ENCODE data around the gene UBE4A.
A peak's percentile ranks its signal among the peaks of the same experiment; 100 is the strongest.

The UBE4A gene

GRCh38 chr11:118322721-118323120 is 36.7 kb upstream of the UBE4A start:
- H3K9me3 Mint-ChIP-seq, result no peaks in the 10 kb centered on the region
- peaks cover 44% of the 10 kb centered on the region for H3K4me1 Mint-ChIP-seq (ENCODE audit: low read depth)
- intact Hi-C loops (cut with micrococcal nuclease), result no loop called here

GRCh38 chr11:118325283-118325682 is 34.1 kb upstream of the UBE4A start:
- no peaks in the 10 kb centered on the region for H3K36me3 Mint-ChIP-seq (ENCODE audit: low read depth)
- H3K9me3 Mint-ChIP-seq, result no peaks in the 10 kb centered on the region
- intact Hi-C loops (cut with micrococcal nuclease), result no loop called here
- H3K27me3 Mint-ChIP-seq, result no peaks in the 10 kb centered on the region
- H3K4me1 Mint-ChIP-seq (ENCODE audit: low read depth), result peaks cover 25% of the 10 kb centered on the region
- H3K27ac Mint-ChIP-seq, result no peak overlapping the region
- no peak overlapping the region for H3K4me3 Mint-ChIP-seq

More at GRCh38 chr11:118322721-118323120, 36.7 kb upstream of the UBE4A start:
- Mint-ChIP-seq H3K27me3 (no peaks in the 10 kb centered on the region), H3K36me3 (ENCODE audit: low read depth) (no peaks in the 10 kb centered on the region), H3K4me3 (no peak overlapping the region), H3K27ac (no peak overlapping the region)

DNA sequence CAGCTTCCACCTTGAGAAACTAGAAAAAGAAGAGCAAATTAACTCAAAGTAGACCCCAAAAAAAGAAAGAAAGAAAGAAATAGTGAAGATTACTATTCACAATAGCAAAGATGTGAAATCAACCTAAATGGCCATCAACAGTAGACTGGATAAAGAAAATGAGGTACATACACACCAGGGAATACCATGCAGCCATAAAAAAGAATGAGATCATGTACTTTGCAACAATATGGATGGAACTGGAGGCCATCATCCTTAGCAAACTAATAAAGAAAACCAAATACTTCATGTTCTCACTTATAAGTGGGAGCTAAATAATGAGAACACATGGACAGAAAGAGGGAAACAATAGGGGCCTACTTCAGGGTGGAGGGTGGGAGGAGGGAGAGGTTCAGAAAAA is 30.7 kb upstream of the UBE4A start:
- H3K4me1 Mint-ChIP-seq (ENCODE audit: low read depth), result peaks cover 7% of the 10 kb centered on the region
- no peaks in the 10 kb centered on the region for H3K36me3 Mint-ChIP-seq (ENCODE audit: low read depth)
- intact Hi-C loops (cut with micrococcal nuclease), result no loop called here
- no peak overlapping the region for H3K27ac Mint-ChIP-seq
- H3K27me3 Mint-ChIP-seq, result peaks cover 2% of the 10 kb centered on the region
- H3K4me3 Mint-ChIP-seq, result no peak overlapping the region
- H3K9me3 Mint-ChIP-seq, result no peaks in the 10 kb centered on the region

DNA sequence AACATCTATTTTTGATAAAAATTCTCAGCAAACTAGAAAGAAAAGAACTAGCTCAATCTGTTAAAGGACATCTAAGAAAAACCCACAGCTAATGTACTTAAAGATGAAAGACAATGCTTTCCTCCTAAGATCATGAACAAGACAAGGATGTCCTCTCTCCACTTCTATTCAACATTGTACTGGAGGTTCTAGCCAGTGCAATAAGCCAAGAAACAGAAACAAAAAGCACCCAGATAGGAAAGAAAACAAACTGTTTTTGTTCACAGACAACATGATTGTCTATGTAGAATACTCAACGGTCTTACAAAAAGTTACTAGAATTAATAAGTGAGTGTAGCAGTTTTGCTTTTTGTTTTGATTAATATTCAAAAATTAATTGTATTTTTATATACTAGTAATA is 24.7 kb upstream of the UBE4A start:
- intact Hi-C loops (cut with micrococcal nuclease), result no loop called here
- Mint-ChIP-seq H3K4me3 (no peak overlapping the region), H3K27me3 (peaks cover 6% of the 10 kb centered on the region), H3K4me1 (ENCODE audit: low read depth) (peaks cover 6% of the 10 kb centered on the region), H3K27ac (no peak overlapping the region), H3K36me3 (ENCODE audit: low read depth) (no peaks in the 10 kb centered on the region), H3K9me3 (no peaks in the 10 kb centered on the region)

DNA sequence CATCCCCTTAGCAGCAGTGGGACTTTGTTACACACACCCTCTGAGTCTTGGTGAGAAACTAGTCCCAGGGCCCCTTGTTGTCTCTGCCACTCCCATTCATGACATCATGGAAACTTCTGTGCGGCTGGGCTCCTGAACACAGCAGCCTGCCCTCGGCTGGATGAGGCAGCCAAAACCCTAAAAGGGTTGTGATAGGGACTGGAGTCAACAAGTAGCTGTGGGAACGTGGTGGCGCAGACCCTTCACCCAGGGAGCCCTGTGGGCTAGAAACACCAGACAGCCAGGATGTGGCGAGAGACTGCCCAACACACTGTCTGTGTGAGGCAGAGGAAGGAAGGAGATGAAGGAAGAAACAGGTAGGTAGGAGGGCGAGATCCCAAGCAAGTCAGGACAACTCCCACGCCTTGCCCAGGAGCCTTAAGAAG is 20.8 kb upstream of the UBE4A start:
- intact Hi-C loops (cut with micrococcal nuclease), result no loop called here
- peaks cover 6% of the 10 kb centered on the region for H3K4me1 Mint-ChIP-seq (ENCODE audit: low read depth)
- H3K27me3 Mint-ChIP-seq, result peaks cover 4% of the 10 kb centered on the region
- no peaks in the 10 kb centered on the region for H3K36me3 Mint-ChIP-seq (ENCODE audit: low read depth)
- H3K4me3 Mint-ChIP-seq, result no peak overlapping the region
- H3K9me3 Mint-ChIP-seq, result no peaks in the 10 kb centered on the region
- H3K27ac Mint-ChIP-seq, result peak overlapping the region; percentile 28

DNA sequence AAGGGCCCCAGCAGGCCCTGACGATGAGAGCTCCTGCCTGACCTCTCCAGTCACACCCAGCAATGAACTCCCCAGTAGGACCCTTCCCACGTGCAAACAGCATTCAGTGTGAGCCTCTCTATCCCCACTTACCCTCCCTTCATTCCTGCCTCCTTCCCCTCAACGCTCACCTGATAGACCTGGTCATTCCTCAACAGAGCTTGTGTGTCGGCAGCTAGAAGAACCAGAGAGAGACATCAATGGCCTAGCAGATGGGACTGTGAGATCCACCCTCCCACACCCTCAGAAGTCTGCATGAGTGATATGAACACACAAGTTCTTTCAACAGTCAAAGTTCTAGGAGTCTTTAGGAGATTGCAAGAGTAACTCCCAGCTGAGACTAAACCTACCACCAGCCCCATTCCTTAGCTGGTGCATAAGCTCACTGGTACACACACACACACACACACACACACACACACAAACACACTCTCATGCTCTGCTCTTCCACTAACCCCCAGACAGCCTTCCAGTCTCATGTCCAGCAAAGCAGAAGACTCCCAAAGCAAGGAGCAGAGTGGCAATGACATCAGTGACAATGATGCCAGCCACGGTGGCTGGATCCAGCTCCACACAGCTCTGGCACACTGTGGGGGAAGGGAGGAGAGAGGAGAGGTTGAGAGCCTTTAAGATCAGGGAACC is 20.0 kb upstream of the UBE4A start:
- no peak overlapping the region for H3K4me3 Mint-ChIP-seq
- H3K36me3 Mint-ChIP-seq (ENCODE audit: low read depth), result no peaks in the 10 kb centered on the region
- intact Hi-C loops (cut with micrococcal nuclease), result no loop called here
- peaks cover 6% of the 10 kb centered on the region for H3K4me1 Mint-ChIP-seq (ENCODE audit: low read depth)
- peaks cover 4% of the 10 kb centered on the region for H3K27me3 Mint-ChIP-seq
- no peak overlapping the region for H3K27ac Mint-ChIP-seq
- H3K9me3 Mint-ChIP-seq, result no peaks in the 10 kb centered on the region

- Mint-ChIP-seq H3K36me3 (ENCODE audit: low read depth) (no peaks in the 10 kb centered on the region), H3K4me3 (no peak overlapping the region), H3K27me3 (peaks cover 6% of the 10 kb centered on the region), H3K27ac (no peak overlapping the region), H3K4me1 (ENCODE audit: low read depth) (peaks cover 10% of the 10 kb centered on the region), H3K9me3 (no peaks in the 10 kb centered on the region)
- intact Hi-C loops (cut with micrococcal nuclease), result no loop called here
Observed at GRCh38 chr11:118340449-118340848, 19.0 kb upstream of the UBE4A start.

DNA sequence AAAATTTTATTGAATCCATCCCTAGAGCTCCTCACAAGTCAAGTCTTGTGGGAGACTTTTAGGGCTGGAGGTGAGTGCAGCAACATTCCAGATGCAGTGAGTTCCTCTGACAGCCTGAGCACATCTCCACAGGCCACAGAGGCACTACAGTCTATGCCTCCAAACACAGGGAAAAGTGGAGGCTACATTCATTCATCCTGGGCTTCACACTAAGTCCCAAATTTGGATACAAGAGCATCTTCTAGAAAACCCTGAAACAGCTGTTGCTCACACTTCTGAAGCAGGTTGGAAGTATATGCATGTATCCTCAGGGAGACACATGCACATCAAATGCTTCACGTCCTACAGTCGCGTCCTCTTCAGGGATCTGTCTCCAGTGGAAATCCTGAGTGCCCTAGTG is 18.1 kb upstream of the UBE4A start:
- Mint-ChIP-seq H3K9me3 (no peaks in the 10 kb centered on the region), H3K4me3 (no peak overlapping the region), H3K27ac (no peak overlapping the region), H3K27me3 (peaks cover 9% of the 10 kb centered on the region), H3K36me3 (ENCODE audit: low read depth) (no peaks in the 10 kb centered on the region), H3K4me1 (ENCODE audit: low read depth) (peaks cover 13% of the 10 kb centered on the region)
- intact Hi-C loops (cut with micrococcal nuclease), result no loop called here

- no peak overlapping the region for H3K4me3 Mint-ChIP-seq
- no peaks in the 10 kb centered on the region for H3K36me3 Mint-ChIP-seq (ENCODE audit: low read depth)
- no peaks in the 10 kb centered on the region for H3K9me3 Mint-ChIP-seq
- peaks cover 12% of the 10 kb centered on the region for H3K27me3 Mint-ChIP-seq
- peaks cover 13% of the 10 kb centered on the region for H3K4me1 Mint-ChIP-seq (ENCODE audit: low read depth)
- intact Hi-C loops (cut with micrococcal nuclease), result no loop called here
- no peak overlapping the region for H3K27ac Mint-ChIP-seq
Observed at GRCh38 chr11:118341815-118342489, 17.4 kb upstream of the UBE4A start.

DNA sequence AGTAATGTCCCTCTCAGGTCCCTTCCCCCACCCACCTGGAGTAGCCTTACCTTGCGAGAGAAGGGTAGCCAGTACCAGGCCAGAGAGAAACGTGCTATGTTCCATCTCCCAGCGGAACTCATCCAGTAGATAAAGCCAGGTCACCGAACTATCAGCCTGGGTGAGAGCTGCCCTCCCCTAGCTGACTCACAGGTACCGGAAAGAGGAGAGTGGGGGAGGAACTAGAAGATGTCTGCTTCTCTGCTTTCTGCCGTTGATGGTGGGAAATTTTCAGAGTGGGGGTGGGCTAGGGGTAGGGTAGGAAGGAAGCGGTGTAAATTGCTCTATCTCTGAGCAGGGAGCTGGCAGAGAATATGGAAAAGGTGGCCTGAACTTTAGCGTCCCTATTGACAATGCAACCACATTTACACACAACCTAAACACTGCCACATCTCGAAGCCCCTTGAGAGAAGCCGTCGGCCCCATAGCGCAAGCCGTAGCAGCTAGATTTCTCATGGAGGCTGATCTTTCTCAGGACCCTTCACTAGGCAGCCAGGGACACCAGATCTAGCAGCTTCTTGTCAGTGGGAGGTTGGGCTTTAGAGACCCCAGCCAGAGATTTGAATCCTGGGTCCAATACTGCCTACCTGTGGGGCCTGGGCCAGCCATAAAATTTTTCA is 16.8 kb upstream of the UBE4A start, which contains the start of gene CD3D:
CD3D (minus strand) TSS at position 203 of the 659 bp plus-strand sequence; CDS start at position 105, 98 bp downstream.
- H3K27ac Mint-ChIP-seq, result no peak within 1 kb of the TSS
- no peaks in the 10 kb centered on the region for H3K36me3 Mint-ChIP-seq (ENCODE audit: low read depth)
- H3K4me1 Mint-ChIP-seq (ENCODE audit: low read depth), result peaks cover 13% of the 10 kb centered on the region
- H3K4me3 Mint-ChIP-seq, result no peak within 1 kb of the TSS
- H3K9me3 Mint-ChIP-seq, result no peaks in the 10 kb centered on the region
- peaks cover 15% of the 10 kb centered on the region for H3K27me3 Mint-ChIP-seq
- intact Hi-C loops (cut with micrococcal nuclease), result no loop called here

DNA sequence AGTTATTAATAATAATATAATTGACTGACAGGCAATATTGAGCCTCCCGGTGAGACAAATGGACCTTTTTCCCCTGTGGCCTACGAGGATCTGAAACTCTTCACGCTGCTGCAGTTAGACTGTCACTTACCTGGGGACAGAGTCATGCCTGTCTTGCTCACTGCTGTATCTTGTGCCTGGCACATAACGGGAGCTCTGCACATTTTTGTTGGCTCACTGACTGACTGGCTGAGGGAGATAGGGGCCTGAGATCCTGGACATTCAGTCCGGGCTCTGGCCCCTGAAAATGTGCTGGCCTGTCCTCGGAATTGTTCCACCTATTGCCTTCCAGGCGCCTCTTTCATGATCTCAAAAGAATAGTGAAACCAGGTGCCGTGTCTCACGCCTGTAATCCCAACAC is 16.2 kb upstream of the UBE4A start:
- intact Hi-C loops (cut with micrococcal nuclease), result no loop called here
- H3K27me3 Mint-ChIP-seq, result peaks cover 16% of the 10 kb centered on the region
- H3K36me3 Mint-ChIP-seq (ENCODE audit: low read depth), result no peaks in the 10 kb centered on the region
- H3K4me1 Mint-ChIP-seq (ENCODE audit: low read depth), result peaks cover 13% of the 10 kb centered on the region
- H3K27ac Mint-ChIP-seq, result no peak overlapping the region
- no peak overlapping the region for H3K4me3 Mint-ChIP-seq
- H3K9me3 Mint-ChIP-seq, result no peaks in the 10 kb centered on the region

GRCh38 chr11:118343981-118344515 is 15.4 kb upstream of the UBE4A start, which contains the start of gene CD3G:
CD3G (plus strand) TSS chr11:118344344; CDS start chr11:118344424, 80 bp downstream.
- Mint-ChIP-seq H3K27ac (no peak within 1 kb of the TSS), H3K36me3 (ENCODE audit: low read depth) (no peaks in the 10 kb centered on the region), H3K4me1 (ENCODE audit: low read depth) (peaks cover 8% of the 10 kb centered on the region), H3K27me3 (peaks cover 13% of the 10 kb centered on the region), H3K4me3 (no peak within 1 kb of the TSS), H3K9me3 (no peaks in the 10 kb centered on the region)
- intact Hi-C loops (cut with micrococcal nuclease), result no loop called here

- Mint-ChIP-seq H3K27me3 (peaks cover 25% of the 10 kb centered on the region), H3K27ac (no peak overlapping the region), H3K9me3 (no peaks in the 10 kb centered on the region), H3K4me3 (no peak overlapping the region), H3K4me1 (ENCODE audit: low read depth) (peaks cover 8% of the 10 kb centered on the region), H3K36me3 (ENCODE audit: low read depth) (no peaks in the 10 kb centered on the region)
- intact Hi-C loops (cut with micrococcal nuclease), result no loop called here
Observed at GRCh38 chr11:118349475-118349874, 9.9 kb upstream of the UBE4A start.

Data from dendritic cell treated with granulocyte-macrophage colony-stimulating factor and Interleukin-4, amounts not matched to agents 40 ng/mL and 50 ng/mL, for 4 days (primary cell).